Posterior cingulate gyrus (tissue), 11 donors: Measurements from ENCODE around the gene SPATA7.

Experiments
- DNase-seq, 10 donors: peaks; one replicate each; pipeline versions ENCODE4 v3.0.0 to v3.0.0-alpha.2; 2020 to 2021; ENCODE audit warnings: mixed read lengths in 3 of 10
- intact Hi-C: fragments of 100-400 bp; cut with DNase I; formaldehyde crosslinking; loops from one replicate; pipeline ENCODE4 v1.15.1; 2023

The SPATA7 gene

GRCh38 chr14:88385212-88386101 lies at the start of gene SPATA7:
Gene SPATA7, plus strand, starts transcription at chr14:88385657. Its CDS starts 162 bp downstream, at chr14:88385819.
- peak; percentile 95 to 99 (median 97) for DNase-seq
- intact Hi-C loops, result loop anchor here (5.0 to 10.0 kb wide), 2 partner anchors 61 to 167 kb away; partner anchors contain the start of gene KCNK10

DNA sequence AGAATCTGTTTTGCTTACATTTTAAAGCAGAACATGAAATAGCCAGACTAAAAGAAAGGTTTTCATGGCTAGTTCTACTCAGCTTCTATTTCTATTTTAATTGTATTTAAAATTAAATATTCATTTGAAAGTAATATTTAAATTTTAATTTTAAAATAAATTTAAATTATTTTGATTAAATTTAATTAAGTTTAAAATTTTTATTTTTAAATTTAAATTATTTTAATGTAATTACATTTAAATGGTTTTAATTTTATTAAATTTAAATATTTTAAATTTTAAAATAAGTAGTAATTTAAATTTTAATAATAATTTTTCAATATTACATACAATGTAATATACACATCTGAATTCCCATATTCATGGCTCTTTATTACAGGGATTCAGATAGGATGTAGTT lies 45.1 kb upstream of the SPATA7 start:
- intact Hi-C loops, result no loop called here
- no peak for DNase-seq

GRCh38 chr14:88342980-88343379 lies 42.5 kb upstream of the SPATA7 start:
- intact Hi-C loops, result no loop called here
- DNase-seq, result no peak

DNA sequence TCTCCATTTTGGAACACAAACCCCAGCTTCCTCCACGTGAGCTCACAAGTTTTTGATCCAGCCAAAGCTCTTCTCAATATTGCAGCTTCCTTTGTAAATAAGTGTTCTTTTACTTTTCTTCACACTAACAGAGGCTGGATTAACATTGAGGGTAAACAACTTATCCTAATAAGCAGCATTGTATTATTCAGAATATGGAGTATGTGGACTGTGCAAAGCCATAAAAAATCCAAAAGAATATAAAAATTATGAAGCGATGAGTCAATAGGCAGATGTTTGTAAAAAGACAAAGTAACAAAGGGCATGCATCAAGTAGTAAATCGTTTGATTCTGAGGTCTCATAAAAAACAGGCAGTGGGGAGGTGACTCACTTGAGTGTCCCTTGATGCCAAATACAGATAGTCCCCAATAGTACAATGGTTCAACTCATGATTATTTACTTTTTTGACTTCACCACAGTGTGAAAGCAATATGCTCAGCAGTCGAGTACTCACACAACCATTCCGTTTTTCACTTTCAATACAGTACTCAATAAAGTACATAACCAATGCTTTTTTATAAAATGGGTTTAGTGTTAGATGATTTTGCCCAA lies 39.3 kb upstream of the SPATA7 start:
- no peak for DNase-seq
- intact Hi-C loops, result no loop called here

DNA sequence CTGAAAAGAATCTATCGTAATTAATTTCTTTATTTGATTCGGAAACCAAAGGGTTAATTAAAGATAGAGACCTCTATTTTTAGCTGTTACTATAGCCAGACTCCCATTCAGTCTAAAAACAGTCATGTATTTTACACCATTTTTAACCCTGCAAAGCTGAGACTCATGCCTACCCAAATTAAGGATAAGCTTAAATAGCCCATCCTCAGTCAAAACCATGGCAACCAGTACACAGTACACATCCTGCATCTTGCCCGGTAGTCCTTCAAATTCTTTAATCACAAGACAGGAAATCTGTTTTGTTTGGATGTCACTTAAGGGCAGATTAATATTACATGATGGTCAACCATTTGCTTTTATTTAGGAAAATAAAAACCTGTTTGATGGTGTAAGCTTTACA lies 36.9 kb upstream of the SPATA7 start:
- intact Hi-C loops, result no loop called here
- DNase-seq, result no peak

GRCh38 chr14:88351966-88352691 lies 33.3 kb upstream of the SPATA7 start:
- intact Hi-C loops, result no loop called here
- peak in 1 of 10 donors; percentile 17 for DNase-seq

- DNase-seq, result no peak
- intact Hi-C loops, result no loop called here
Observed at GRCh38 chr14:88352698-88353097, 32.8 kb upstream of the SPATA7 start.

DNA sequence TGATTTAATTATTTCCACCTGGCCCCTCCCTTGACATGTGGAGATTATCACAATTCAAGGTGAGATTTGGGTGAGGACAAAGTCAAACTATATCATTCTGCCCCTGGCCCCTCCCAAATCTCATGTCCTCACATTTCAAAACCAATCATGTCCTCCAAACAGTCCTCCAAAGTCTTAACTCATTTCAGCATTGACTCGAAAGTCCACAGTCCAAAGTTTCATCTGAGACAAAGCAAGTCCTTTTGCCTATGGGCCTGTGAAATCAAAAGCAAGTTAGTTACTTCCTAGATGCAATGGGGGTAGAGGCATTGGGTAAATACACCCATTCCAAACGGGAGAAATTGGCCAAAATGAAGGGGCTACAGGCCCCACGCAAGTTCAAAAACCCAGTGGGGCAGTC lies 31.1 kb upstream of the SPATA7 start:
- DNase-seq, result no peak

GRCh38 chr14:88359500-88359899 lies 26.0 kb upstream of the SPATA7 start:
- no peak for DNase-seq
- intact Hi-C loops, result no loop called here

More for the DNA sequence above, 31.1 kb upstream of the SPATA7 start:
- intact Hi-C loops, result no loop called here

DNA sequence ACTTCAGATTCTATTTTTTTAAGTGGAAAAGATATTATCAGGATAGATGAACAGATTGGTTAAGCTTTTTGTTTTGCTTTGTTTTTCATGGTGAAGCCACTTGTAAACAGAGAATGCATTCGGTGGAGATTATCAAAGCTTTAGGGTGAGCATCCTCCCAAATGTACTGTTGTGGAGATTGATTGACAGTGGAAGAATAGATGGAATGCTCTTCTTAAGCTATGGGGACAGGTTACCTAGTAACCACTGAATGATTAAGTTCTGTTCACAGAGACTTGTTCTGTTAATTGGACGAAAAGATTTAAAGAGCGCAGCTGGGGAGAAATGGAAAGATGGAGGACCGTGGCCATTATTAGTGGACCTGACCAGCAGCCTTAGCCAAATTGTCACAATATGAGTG lies 21.8 kb upstream of the SPATA7 start:
- intact Hi-C loops, result no loop called here
- DNase-seq, result no peak

- intact Hi-C loops, result no loop called here
- DNase-seq, result no peak
Observed at GRCh38 chr14:88364710-88365413, 20.6 kb upstream of the SPATA7 start.

GRCh38 chr14:88369496-88369895 lies 16.0 kb upstream of the SPATA7 start:
- intact Hi-C loops, result no loop called here
- DNase-seq, result no peak

- intact Hi-C loops, result loop anchor here (1.0 to 10.0 kb wide), 3 partner anchors 55 to 367 kb away; partner anchors contain the start of gene KCNK10
- DNase-seq, result no peak
Observed at GRCh38 chr14:88379706-88380343, 5.6 kb upstream of the SPATA7 start.

- intact Hi-C loops, result loop anchor here (1.0 to 10.0 kb wide), 3 partner anchors 56 to 368 kb away; partner anchors contain the start of gene KCNK10
- DNase-seq, result no peak
Observed at GRCh38 chr14:88380405-88380804, 5.1 kb upstream of the SPATA7 start.

GRCh38 chr14:88381634-88382033 lies 3.8 kb upstream of the SPATA7 start:
- intact Hi-C loops, result loop anchor here (2.0 to 10.0 kb wide), 2 partner anchors 57 to 369 kb away; partner anchors contain the start of gene KCNK10

DNA sequence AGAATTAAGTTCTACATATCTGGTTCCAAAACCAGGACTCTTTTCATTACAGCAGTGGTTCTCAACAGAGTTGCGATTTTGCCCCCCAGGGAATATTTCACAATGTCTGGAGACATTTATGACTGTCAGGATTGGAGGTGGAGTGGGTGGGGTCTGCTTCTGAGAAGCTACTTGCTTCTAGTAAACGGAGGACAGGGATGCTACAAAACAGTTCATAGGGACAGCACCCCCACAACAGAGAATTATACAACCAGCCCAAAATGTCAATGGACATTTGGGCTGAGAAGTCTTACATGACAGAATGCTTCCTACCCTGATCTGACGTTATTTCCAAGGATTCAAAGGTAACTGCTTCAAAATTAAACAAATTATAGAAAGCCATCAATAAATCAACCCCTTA lies 739 bp upstream of the SPATA7 start:
- intact Hi-C loops, result loop anchor here (5.0 to 10.0 kb wide), 2 partner anchors 60 to 168 kb away; partner anchors contain the start of gene KCNK10
- DNase-seq, result no peak

More at GRCh38 chr14:88381634-88382033, 3.8 kb upstream of the SPATA7 start:
- peak in 1 of 10 donors; percentile 54 for DNase-seq

GRCh38 chr14:88386256-88386794 lies 868 bp downstream of the SPATA7 start:
- DNase-seq, result no peak
- intact Hi-C loops, result loop anchor here (5.0 to 10.0 kb wide), 2 partner anchors 62 to 166 kb away; partner anchors contain the start of gene KCNK10

DNA sequence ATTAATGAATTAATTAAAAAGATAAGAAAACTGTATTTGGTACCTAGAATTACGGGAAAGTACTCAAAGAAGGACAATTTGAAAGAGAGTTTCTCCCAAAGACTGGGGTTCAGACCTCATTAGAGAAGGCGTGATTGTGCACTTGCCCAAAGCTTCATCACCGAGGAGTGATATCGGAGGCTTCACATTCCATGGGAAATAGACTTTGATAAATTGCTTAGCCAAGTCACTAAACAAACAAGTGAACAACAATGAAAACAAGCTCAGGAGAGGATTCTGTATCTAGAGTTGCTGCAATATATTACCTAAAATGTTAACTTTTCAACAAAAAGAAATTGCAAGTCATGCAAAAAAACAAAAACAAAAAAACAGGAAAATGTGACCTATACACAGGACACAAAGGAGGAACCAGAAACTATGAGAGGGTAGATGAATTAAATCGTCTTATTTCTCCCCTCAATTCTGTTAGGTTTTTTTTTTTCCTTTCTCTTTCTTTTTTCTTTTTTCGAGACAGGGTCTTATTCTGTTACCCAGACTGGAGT lies 3.4 kb downstream of the SPATA7 start:
- no peak for DNase-seq
- intact Hi-C loops, result loop anchor here (5.0 to 10.0 kb wide), 2 partner anchors 64 to 163 kb away; partner anchors contain the start of gene KCNK10

DNA sequence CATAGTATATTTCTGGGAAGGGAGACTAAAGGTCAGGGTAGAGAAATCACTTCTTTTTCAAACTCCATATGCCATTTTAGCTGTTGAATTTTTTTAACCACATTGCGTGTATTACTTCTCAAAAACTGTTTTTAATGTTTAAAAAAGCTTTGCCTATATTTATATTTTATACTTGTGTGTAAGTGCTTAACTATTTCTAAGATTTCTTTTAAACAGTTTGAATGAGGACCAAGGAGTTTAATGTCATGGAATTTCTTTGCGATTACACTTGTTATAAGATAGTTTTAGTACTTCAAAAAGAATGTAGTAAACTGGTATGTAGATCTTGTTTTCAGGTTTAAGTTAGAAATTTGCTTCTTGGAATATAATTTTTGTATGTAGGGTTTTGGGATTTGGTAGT lies 7.2 kb downstream of the SPATA7 start:
- intact Hi-C loops, result no loop called here
- DNase-seq, result no peak
